AG08396 (cell line): Measurements from ENCODE around the gene MGMT.

Source experiments
- DNase-seq: peaks from one replicate; pipeline ENCODE4 v3.0.0; 2012; ENCODE audit warnings: low spot score, mixed read lengths

The MGMT gene

GRCh38 chr10:129655679-129656031 is 188.6 kb downstream of the MGMT start:
- DNase-seq = no peak

- DNase-seq = no peak
Observed at GRCh38 chr10:129656642-129657041, 189.6 kb downstream of the MGMT start.

GRCh38 chr10:129657297-129658017 is 190.4 kb downstream of the MGMT start:
- DNase-seq = no peak

DNA sequence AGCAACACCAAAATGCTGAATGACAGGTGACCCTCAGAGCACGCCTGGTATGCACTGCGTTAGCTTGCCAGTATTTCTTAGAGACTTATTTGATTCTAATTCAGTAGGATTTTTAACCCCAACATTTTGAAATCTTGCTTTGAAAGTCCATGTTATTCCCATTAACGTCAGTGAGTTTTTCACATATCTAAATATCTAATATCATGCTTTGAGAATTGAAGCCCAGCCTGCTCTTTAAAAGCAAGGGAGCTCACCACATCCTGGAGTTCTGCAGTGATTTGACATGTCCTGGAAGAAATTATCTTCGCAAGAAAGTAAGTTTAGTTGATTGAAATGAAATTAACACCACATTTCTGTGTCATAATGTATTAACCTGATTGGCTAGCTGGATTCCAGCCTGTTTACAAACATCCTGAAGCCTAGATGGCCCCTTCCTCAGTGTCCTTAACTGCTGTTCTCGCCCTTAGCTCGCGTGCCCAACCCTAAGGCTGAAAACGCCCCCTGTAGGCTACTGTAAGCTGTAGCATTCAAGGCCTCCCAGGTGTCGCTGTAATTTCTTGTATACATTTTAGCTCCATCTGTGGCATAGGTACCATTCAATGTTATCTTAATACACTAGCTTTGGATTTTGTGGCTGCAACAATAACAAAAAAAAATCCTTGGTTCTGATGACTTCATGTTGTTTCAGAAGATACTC is 191.5 kb downstream of the MGMT start:
- no peak for DNase-seq

GRCh38 chr10:129659508-129660268 is 192.6 kb downstream of the MGMT start:
- DNase-seq = no peak

- no peak for DNase-seq
Observed at GRCh38 chr10:129660569-129660968, 193.5 kb downstream of the MGMT start.

- DNase-seq = no peak
Observed at GRCh38 chr10:129662426-129662825, 195.4 kb downstream of the MGMT start.

DNA sequence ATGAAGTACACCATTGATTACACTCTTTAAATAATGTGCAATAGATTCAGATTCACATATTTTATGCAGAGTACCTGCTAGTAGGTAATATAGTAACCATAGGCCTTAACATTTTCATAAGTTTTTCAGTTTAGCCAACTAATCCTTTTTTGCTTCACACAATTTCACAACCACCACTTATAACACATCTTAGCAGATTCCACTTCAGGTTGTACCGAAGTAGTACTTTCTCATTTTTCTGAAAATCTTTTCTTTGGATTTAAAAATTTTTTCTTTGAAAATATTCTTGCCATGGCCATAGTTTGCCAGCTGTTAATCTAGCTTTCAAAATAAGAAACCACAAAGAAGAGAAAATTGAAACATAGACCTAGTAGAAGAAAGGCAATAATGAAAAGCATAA is 203.1 kb downstream of the MGMT start:
- DNase-seq = no peak

- no peak for DNase-seq
Observed at GRCh38 chr10:129673292-129673691, 206.3 kb downstream of the MGMT start.

DNA sequence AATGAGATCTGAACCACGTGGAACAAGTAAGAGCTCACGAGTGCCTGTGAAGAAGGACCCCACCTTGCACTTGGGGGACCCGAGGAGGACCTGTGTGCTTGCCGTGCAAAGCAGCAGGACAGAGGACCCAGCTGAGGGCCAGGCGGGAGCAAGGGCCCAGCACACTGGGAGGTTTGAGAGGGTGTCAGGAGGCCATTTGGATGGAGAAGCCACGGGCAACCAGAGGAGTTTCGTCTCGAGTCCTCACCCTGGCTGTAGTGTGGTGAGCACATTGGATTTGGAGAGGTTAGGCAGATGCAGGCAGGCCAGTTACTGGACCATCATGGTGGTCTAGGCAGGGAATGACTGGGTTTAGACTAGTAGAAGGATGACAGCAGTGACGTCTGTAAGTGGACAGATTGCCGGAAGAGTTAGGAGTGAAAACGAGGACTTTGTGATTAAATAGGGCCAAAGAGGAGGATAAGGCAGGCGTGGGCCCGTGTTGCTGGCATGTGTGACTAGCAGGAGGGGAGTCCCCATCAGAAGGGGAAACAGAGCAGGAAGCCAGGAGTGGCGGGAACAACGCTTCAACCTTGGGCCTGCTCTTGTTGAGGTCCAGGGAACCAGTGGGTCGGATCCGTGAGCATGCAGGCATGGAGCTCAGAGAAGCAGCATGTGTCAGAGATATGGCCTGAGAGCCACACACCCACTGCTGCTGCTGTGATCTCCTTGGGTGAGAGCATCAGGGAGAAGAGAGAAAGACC is 208.2 kb downstream of the MGMT start:
- no peak for DNase-seq

GRCh38 chr10:129676014-129676413 is 209.0 kb downstream of the MGMT start:
- DNase-seq = no peak

DNA sequence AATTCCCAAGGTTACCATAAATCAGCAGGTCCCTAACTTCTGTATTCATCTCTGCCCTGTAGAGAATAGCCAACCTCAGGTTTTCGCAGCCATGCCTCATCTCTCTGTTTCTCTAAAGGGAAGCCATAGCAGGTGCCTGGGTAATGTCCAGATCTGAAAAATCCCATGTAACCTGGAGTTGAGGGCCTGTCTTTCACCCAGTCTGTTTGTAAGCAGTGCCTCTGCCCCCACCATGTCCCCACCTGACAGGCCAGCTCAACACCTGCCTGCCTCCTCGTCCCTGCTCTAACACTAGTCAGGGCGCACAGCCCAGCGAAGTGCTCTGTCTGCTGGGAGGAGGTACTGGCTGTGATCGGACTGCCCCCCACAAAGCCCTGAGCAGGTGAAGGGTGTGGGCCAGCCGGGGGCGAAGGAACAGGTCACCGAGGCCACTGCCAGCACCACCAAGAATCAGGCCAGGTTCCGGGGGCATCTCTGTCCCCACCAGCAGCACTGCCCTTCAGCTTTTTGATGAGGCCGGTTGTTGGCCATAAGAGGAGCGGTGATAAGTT is 210.4 kb downstream of the MGMT start:
- no peak for DNase-seq

DNA sequence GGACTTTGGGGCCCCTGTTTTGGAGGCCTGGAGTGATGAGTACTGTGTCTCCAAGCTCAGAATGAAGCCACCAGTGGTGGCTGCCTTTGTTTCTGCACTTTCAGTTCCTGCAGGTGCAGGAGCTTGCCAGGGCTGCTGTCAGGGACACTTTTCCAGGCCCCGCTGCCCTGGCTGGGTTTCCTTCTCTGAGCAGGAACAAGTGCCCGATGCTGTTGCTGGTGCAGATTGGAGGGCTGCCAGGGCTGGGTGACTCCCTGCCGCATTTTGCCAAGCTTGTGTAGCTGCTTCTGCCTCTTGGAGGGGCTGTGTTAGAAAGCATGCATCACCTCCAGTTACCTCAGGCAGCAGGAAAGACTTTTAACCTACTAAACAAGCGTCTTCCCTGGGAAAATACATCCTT is 211.1 kb downstream of the MGMT start:
- DNase-seq = no peak

DNA sequence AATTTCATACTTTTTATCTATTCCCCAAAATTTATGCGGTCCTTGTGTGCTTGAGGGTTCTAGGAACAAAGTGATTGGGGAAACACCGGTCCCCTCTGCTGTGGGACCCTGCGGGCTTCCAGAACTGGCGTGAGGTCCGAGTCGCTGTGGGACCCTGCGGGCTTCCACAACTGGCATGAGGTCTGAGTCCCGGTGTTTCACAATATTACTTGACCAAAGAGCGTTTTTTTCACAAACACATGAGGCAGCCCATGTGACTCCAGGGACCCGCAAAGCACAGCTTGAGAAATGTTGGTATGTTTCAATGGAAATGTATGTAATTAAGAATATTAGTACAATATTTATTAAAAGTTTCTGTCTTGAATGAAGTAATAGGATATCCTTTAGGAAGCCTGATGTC is 212.2 kb downstream of the MGMT start:
- DNase-seq = no peak

DNA sequence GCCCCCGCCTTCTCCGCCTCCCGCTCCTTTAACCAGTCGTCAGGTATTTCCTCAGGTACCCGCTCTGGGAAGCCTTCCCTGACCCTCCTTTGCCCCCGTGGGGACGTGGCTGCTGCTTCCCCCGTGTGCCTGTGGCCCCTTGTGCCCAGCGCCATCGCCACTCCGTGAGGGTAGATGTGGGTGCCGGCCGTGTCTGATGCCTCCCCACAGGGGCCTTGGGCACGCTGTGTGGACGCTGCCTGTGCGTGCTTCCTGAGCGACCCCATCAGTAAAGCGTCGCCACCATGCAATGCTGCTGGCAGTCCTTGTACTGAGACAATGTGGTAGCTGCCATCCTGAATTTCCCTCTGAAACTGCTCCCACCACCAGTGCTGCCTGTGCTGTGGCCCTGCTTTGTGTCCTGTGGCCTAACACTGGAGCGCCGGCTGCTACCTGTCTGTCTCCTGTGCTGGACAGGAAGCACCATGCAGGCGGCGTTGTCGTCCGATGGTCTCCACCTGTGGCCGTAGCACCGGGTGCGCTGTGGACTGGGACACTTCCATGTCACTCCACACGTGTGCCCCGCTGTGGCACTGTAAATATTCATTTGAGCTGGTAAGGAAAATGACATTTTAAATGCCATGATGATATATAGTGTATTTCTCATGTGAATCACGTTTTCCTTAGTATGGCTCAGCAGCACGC is 213.8 kb downstream of the MGMT start:
- DNase-seq = no peak

DNA sequence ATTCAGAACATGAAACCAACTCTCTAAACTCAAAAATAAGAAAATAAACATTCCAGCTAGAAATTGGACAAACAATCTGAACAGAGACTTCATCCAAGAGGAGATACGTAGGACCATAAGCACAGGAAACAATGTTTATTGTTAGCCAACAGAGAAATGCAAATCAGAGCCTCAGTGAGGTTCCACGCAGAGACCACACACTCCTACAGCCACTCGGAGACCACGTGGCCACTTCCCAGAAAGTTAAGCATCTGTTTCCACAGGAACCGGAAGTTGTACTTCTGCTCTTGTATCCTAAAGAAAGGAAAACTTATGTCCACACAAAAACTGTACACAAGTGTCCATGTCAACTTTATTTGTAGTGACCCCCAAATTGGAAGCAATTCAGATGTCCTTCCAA is 214.8 kb downstream of the MGMT start:
- DNase-seq = no peak

GRCh38 chr10:129683519-129683918 is 216.5 kb downstream of the MGMT start:
- no peak for DNase-seq

DNA sequence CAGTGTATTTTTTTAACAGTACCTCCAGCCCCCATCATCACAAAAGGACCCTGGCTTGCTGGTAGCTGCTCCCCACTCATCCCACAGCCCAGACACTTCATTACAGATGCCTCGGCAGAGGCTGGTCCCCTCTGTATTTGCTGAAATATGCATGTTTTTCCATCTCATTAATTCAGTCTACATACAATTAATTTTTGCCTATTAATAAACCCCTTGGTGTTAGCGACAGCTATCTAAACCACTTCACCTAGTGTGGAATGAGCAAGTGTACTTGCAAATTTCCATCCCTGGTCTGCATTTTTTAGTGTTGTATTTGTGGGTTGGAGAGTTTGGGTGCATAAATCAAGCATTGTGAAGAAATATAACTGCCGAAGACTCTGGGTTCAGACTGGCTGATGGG is 216.9 kb downstream of the MGMT start:
- DNase-seq = no peak

GRCh38 chr10:129685271-129685670 is 218.2 kb downstream of the MGMT start:
- no peak for DNase-seq

GRCh38 chr10:129689671-129690071 is 222.6 kb downstream of the MGMT start:
- DNase-seq = no peak

DNA sequence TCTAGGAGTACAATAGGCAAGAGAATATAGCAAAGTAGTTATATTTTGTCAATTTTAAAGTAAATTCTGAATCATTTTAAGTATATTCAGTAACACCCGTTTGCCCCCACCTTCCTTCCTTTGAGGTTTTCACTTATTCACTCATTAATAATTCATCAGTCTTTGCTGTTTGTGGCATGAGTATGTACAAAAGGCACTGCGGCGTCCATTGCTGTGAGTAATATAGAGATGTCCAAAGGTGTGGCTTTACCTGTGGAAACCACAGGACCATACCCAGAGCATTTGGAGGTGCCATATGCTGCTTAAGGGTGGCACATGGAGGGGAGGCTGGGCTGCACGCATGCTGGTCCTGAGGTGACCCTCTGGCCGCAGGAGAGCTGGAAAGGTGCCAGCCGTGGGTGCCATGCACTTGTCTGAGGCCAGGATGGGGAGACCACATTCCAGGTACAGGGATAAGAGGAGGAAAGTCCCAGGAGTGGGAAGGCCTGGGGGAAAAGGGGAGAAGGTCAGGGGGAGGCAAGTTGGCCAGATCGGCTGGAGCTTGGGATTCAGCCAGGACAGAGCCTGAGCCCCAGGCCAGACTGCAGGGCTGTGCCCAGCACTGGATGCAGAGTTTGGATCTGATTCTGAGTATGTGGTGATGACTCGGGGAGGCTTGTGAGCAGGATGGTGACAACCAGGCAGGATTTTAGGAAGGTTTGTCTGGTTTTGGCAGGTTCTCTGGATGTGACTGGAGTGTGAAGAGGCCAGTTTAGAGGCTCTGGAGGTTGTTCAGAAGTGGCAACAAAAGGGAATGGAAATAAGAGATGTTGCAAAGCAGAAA is 223.4 kb downstream of the MGMT start:
- no peak for DNase-seq
